Small intestine (tissue), 7 donors: ENCODE measurements around the gene GPR32. TPM values are rescaled to one million over a fixed set of nuclear protein-coding genes. Genes with fewer than 3 reads are reported as not detected.

Experiments used
- DNase-seq, 2 donors: peaks; one replicate each; pipeline versions ENCODE4 v3.0.0 to v3.0.0-alpha.2; 2013
- FAIRE-seq: peaks from 2 replicates; lab custom pipeline; 2012; peaks lifted over from hg19 to GRCh38; lab: Jason Lieb, UNC
- H3K27ac ChIP-seq, 3 donors: one replicate each; pipeline ENCODE4 v1.5.1; 2013; ENCODE audit warnings: low read length in 2 of 3, mild to moderate bottlenecking in 2 of 3, control low read depth in 1 of 3, inconsistent platforms in 1 of 3, low read depth in 1 of 3, moderate library complexity in 1 of 3
- H3K27me3 ChIP-seq, 3 donors: one replicate each; pipeline ENCODE4 v1.6.1; 2013; ENCODE audit warnings: low read length in 3 of 3, inconsistent platforms in 1 of 3; ENCODE audit not compliant: control insufficient read depth in 3 of 3, insufficient read depth in 3 of 3
- H3K36me3 ChIP-seq, 3 donors: one replicate each; pipeline ENCODE4 v1.6.1; 2013; ENCODE audit warnings: low read length in 3 of 3, inconsistent platforms in 1 of 3, low read depth in 1 of 3, mild to moderate bottlenecking in 1 of 3, moderate library complexity in 1 of 3; ENCODE audit not compliant: control insufficient read depth in 3 of 3, insufficient read depth in 2 of 3
- H3K4me1 ChIP-seq, 3 donors: one replicate each; pipeline ENCODE4 v1.6.1; 2013; ENCODE audit warnings: low read length in 2 of 3, inconsistent platforms in 1 of 3, low read depth in 1 of 3, mild to moderate bottlenecking in 1 of 3, moderate library complexity in 1 of 3; ENCODE audit not compliant: control insufficient read depth in 3 of 3, insufficient read depth in 2 of 3
- H3K4me3 ChIP-seq, 3 donors: one replicate each; pipeline ENCODE4 v1.5.1; 2013; ENCODE audit warnings: low read length in 3 of 3, control low read depth in 1 of 3, inconsistent platforms in 1 of 3, low read depth in 1 of 3, mild to moderate bottlenecking in 1 of 3, moderate library complexity in 1 of 3
- H3K9me3 ChIP-seq, 2 donors: one replicate each; pipeline ENCODE4 v1.6.1; 2013; ENCODE audit warnings: low read depth in 1 of 2, low read length in 1 of 2; ENCODE audit not compliant: control insufficient read depth in 2 of 2, insufficient read depth in 1 of 2
- WGBS, 3 donors: extraction: QIAGEN DNeasy Blood & Tissue Kit; methylation state at CpG; one replicate each; pipeline ENCODE4 v1.1.7; 2013; 5-methylcytosine and 5-hydroxymethylcytosine counted together
- polyA plus RNA-seq, 4 donors: library from polyadenylated mRNA; stranded (reverse) in 3 of 4; unstranded in 1 of 4; fragments of 200-250 nt in 3 of 4; fragments of 120-200 nt in 1 of 4; gene quantifications; one replicate each; pipeline versions ENCODE4 v1.2.1 to v1.2.3, GENCODE V29; 2013
- donor health status: healthy with polysubstance abuse.
- donor health status: control.
- donor health status: control.
- donor health status: Bipolar disorder and iron deficiency.
- donor health status: healthy.

The GPR32 gene
- polyA plus RNA-seq, 4 donors = not detected

DNA sequence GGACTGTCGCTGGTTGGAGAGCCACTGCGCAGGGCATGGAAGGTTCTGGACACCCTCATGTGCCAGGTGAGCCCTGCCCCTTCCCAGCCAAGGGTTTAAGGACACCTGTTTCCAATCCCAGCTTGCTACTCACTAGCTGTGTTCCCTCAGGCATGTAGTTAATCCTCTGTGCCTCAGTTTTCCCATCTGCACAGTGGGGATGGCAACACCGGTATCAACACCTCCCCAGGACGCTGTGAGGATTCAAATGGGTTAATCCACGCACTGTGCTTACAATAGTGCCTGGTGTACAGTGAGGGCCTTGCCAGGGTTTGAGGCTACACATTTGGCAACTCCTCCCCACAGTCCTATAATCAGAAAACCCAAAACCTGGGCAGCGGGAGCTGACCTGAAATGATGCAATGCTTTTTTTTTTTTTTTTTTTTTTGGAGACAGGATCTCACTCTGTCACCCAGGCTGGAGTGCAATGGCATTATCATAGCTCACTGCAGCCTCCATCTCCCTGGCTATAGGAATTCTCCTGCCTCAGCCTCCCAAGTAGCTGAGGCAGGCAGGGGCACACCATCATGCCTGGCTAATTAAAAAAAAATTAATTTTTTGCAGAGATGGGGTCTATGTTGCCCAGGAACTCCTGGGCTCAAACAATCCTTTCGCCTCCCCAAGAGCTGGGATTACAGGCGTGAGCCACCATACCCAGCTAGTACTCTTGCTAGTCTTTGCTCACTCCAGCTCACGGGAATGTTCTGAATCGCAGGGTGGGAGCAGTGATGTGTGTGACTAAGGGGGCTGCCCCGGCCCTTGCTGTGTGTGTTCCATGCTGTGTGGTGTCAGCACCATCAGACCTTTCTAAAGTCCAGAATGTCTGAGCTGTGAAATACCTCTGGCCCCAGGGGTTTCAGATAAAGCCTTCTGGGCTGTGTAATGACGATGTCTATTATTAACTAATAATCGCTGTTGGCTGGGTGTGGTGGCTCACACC is 22.3 kb downstream of the GPR32 start:
- FAIRE-seq = no peak
- Histone ChIP-seq H3K4me1 (peaks cover 0 to 12% (median 2%) of the 10 kb centered on the region in 3 donors), H3K27ac (no peak overlapping the region), H3K9me3 (no peaks in the 10 kb centered on the region), H3K27me3 (peaks cover 0 to 4% (median 0%) of the 10 kb centered on the region in 3 donors), H3K36me3 (peaks cover under 1 to 21% (median 2%) of the 10 kb centered on the region in 3 donors), H3K4me3 (no peak overlapping the region)
- 67 to 79% (median 78%) methylated on average over 13 of the region's 13 CpGs for WGBS, 3 donors
- DNase-seq = no peak

DNA sequence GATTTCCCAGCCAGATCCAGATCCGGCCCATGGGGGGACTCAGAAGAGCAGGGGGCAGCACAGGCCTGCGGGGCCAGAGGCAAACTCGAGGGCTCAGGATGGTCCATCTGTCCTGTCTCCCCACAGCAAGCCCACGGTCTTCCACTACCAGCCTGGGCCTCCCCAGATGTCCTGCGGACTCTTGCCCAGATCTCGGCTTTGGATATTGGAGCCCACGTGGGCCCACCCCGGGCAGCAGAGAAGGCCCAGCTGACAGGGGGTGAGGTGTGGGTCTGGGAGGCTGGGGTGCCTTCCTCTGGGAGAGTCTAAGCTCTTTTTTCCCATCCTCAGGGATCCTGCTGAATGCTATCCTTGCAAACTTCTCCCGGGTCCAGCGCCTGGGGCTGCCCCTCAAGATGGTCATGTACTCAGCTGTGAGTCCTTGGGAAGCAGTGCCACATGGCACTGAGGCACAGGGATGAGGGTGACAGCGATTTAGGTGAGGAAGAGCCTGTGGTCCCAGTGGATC is 23.3 kb downstream of the GPR32 start:
- FAIRE-seq = no peak
- DNase-seq = no peak
- peaks cover 0 to 4% (median 0%) of the 10 kb centered on the region in 3 donors for H3K27me3 ChIP-seq
- peaks cover 0 to 12% (median 2%) of the 10 kb centered on the region in 3 donors for H3K4me1 ChIP-seq
- 53 to 73% (median 60%) methylated on average over 11 of the region's 11 CpGs for WGBS, 3 donors
- no peaks in the 10 kb centered on the region for H3K9me3 ChIP-seq
- peaks cover 7 to 32% (median 7%) of the 10 kb centered on the region in 3 donors for H3K36me3 ChIP-seq
- H3K4me3 ChIP-seq = no peak overlapping the region
- H3K27ac ChIP-seq = no peak overlapping the region

DNA sequence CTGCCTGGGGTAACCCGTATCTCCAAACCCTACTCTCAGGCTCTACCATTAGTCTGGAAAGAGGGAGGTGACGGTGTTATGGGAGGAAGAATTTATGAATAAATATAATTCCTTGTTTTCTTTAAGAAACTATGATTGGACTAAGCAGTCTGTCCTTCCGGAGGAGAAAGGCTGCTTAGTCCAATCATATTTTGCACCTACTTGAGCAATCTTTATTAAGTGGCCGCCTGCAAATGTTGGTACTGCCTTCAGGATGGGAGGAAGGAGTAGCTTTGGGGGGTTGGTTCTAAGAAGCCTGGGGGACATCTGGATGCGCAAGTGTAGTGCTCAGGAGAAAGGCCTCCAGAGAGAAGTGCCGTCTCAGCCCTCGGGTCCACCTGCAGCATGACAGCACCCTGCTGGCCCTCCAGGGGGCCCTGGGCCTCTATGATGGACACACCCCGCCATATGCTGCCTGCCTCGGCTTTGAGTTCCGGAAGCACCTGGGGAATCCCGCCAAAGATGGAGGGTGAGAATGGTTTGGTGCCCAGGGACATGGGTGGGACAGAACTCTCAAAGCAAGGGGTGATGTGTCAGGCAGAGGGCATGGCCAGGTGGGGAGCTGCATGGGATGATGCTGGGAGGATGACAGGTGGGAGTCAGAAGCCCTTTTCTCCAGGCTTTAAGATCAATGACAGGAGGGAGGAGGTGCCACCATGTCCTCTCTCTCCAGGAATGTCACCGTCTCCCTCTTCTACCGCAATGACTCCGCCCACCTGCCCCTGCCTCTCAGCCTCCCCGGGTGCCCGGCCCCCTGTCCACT is 24.0 kb downstream of the GPR32 start:
- no peak for FAIRE-seq

DNA sequence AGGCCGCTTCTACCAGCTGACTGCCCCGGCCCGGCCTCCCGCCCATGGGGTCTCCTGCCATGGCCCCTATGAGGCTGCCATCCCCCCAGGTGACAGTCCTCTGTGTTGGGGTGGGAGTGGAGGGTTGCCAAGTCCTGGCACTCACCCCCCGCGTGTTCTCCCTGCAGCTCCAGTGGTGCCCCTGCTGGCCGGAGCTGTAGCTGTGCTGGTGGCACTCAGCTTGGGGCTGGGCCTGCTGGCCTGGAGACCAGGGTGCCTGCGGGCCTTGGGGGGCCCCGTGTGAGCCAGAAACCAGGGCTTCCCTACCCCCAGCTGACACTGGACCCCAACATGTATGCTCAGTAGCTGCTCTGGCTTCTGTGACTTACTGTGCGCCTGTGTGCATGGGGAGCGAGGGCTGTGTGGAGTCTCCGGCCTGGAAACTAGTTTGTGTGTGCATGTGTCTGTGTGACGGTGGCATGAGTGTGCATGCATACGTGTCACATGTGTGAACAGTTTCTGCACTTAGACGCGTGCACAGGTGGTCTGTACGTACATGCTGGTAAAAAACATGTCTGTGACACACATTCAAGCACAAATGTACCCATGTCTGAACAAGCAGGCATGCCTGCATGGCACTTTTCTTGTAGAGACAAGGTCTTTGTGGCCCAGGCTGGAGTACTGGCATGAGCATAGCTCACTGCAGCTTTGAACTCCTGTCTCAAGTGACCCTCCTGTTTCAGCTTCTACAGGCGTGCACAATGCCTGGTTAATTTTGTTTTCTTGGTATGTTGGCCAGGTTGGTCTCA is 24.8 kb downstream of the GPR32 start:
- H3K4me3 ChIP-seq = no peak overlapping the region
- DNase-seq (no peak), FAIRE-seq (no peak)
- H3K27ac ChIP-seq = no peak overlapping the region
- H3K4me1 ChIP-seq = peaks cover 0 to 12% (median 2%) of the 10 kb centered on the region in 3 donors
- H3K27me3 ChIP-seq = no peaks in the 10 kb centered on the region
- 43 to 51% (median 45%) methylated on average over 18 of the region's 18 CpGs for WGBS, 3 donors
- peaks cover 7 to 46% (median 7%) of the 10 kb centered on the region in 3 donors for H3K36me3 ChIP-seq
- no peaks in the 10 kb centered on the region for H3K9me3 ChIP-seq

More for the DNA sequence above, 24.0 kb downstream of the GPR32 start:
- no peak overlapping the region for H3K27ac ChIP-seq
- peaks cover 7 to 38% (median 7%) of the 10 kb centered on the region in 3 donors for H3K36me3 ChIP-seq
- H3K4me3 ChIP-seq = no peak overlapping the region
- H3K4me1 ChIP-seq = peaks cover 0 to 12% (median 2%) of the 10 kb centered on the region in 3 donors
- WGBS, 3 donors = 13 to 24% (median 14%) methylated on average over 14 to 16 of the region's 16 CpGs
- peaks cover 0 to 4% (median 0%) of the 10 kb centered on the region in 3 donors for H3K27me3 ChIP-seq
- DNase-seq = peak; percentile 35 to 59
- H3K9me3 ChIP-seq = no peaks in the 10 kb centered on the region

DNA sequence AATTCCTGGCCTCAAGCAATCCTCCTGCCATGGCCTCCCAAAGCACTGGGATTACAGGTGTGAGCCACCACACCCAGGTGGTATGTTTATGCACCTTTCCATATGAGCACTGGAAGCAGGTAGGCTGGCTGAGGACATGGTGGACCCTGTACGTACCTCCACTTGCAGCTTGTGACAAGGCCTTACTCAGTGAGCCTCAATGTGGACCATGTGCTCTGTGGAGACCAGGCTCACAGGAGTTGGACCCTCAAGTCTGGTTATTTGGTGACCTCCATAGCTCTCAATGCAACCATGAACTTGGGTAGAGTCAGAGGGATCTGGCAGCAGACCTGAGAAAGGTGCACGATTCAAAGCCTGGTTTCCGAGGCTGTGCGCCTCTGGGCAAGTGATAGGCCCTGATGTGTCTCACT is 25.4 kb downstream of the GPR32 start:
- Histone ChIP-seq H3K36me3 (peaks cover 7 to 49% (median 7%) of the 10 kb centered on the region in 3 donors), H3K27me3 (no peaks in the 10 kb centered on the region), H3K9me3 (no peaks in the 10 kb centered on the region), H3K27ac (no peak overlapping the region), H3K4me3 (no peak overlapping the region), H3K4me1 (peaks cover 0 to 12% (median 2%) of the 10 kb centered on the region in 3 donors)
- 73 to 88% (median 77%) methylated on average over 4 of the region's 4 CpGs for WGBS, 3 donors
- FAIRE-seq (no peak), DNase-seq (no peak)

DNA sequence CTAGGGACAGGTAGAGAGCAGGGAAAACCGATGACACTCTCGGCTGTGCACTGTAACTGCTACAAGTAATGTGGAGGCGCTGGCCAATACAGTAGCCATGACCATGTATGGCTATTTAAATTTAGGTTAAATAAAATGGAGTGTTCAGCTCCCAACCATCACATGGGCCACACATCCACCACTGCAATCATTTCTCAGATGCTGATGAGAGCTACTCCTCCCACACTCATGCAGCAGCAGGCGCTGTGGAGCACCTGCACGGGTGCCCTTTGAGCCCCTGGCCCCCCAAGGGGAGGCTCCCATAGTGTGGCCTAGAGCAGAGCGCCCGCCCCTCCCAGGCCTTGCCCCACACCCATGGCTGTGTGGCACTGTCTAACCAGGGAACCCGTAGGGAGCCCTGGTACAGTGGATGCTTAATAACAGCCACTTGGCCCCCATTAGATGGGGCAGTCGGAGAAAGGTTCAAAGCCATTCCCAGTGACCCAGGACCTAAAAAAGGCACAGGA is 25.9 kb downstream of the GPR32 start:
- WGBS, 3 donors = 43 to 74% (median 58%) methylated on average over 9 of the region's 9 CpGs
- DNase-seq = peak in 1 of 2 donors; percentile 65
- H3K27ac ChIP-seq = no peak overlapping the region
- FAIRE-seq = no peak
- peaks cover 7 to 51% (median 9%) of the 10 kb centered on the region in 3 donors for H3K36me3 ChIP-seq
- no peaks in the 10 kb centered on the region for H3K27me3 ChIP-seq
- H3K4me1 ChIP-seq = peaks cover 0 to 12% (median 2%) of the 10 kb centered on the region in 3 donors
- no peak overlapping the region for H3K4me3 ChIP-seq
- no peaks in the 10 kb centered on the region for H3K9me3 ChIP-seq

DNA sequence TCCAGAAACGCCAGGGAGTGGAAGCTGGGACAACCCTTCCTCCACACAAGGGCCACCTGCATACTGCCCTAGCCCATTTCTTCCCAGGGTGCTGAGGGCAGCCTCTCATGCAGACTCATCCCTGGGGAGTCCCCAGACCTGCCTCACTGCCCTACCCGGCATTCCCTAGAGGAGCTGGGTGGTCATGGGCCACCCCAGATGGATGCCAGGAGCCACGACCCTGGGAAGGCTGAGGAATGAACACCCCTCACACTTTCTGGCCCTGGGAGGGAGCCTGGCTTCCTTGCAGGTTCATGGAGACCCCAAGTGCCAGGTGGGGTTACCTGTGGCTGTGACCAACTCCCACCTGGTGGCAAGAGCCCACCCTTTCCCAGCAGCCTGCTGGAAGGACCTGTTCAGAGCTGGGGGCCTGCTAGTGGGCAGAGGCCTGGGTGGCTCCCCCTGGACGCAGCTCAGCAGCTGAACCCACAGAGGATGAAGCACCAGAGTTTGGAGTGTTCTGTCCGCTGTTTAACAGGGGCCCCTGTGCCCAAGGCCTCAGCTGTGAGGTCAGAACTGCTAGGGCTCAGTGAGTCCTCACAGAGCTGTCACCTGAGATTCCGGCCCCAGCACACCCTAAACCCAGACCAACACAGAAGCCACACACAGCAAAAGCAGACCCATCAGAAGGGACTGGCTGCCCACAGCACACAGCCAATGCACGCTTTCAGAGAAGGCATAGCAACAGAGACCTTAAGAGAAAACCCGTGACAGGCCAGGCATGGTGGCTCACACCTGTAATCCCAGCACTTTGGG is 26.6 kb downstream of the GPR32 start:
- peaks cover 0 to 12% (median 0%) of the 10 kb centered on the region in 3 donors for H3K4me1 ChIP-seq
- H3K9me3 ChIP-seq = no peaks in the 10 kb centered on the region
- 76 to 83% (median 77%) methylated on average over 8 of the region's 8 CpGs for WGBS, 3 donors
- no peak overlapping the region for H3K27ac ChIP-seq
- no peak for DNase-seq
- no peak overlapping the region for H3K4me3 ChIP-seq
- peaks cover 7 to 54% (median 11%) of the 10 kb centered on the region in 3 donors for H3K36me3 ChIP-seq
- FAIRE-seq = no peak
- H3K27me3 ChIP-seq = no peaks in the 10 kb centered on the region
